ENCODE data around the gene IL27RA.

Gene IL27RA

DNA sequence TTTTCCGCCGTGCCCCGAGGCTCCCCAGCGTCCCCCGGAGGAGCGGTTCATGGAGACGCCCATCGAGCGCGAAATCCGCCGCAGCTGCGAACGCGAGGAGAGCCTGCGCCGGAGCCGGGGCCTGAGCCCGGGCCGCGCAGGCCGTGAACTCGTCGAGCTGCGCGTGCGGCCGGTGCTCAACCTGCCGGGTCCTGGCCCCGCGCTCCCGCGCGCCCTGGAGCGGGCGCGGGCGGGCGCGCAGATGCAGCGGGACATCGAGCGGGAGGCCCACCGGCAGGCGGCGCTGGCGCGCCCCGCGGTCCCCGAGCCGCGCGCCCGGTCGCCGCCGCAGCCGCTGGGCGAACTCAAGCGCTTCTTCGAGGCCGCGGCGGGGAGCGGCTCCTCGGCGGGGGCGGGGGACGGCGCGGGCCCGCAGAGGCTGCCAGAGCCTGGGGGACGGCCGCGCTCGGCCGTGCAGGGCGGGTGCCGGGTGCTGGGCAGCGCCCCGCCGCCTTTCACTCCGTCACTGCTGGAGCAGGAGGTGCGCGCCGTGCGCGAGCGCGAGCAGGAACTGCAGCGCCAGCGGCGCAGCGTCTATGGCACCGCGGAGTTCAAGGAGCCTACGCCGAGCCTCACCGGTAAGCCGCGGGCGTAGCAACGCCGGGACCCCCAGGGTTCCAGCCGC is 41.8 kb downstream of the IL27RA start:
- H3K27ac ChIP-seq (ENCODE audit: low read length), result 0 out of 2 replicates have a peak overlapping the region, but pooled peaks have one; percentile 12
- H3K4me3 ChIP-seq (ENCODE audit: low read length), result peak overlapping the region; percentile 81
- H3K4me1 ChIP-seq (ENCODE audit: low read length), result peaks cover 17% of the 10 kb centered on the region
- H4K20me1 ChIP-seq (ENCODE audit: insufficient read depth, low read length), result no peaks in the 10 kb centered on the region
- H2AFZ ChIP-seq (ENCODE audit: low read depth, low read length), result peak overlapping the region; percentile 89
- peak overlapping the region; percentile 91 for H3K4me2 ChIP-seq (ENCODE audit: low read length)
- no peaks in the 10 kb centered on the region for H3K36me3 ChIP-seq (replicated peaks; ENCODE audit: low read depth, low read length)
- H3K9me3 ChIP-seq (ENCODE audit: insufficient read depth, low read length), result no peaks in the 10 kb centered on the region
- TF ChIP-seq, protein P1, sequence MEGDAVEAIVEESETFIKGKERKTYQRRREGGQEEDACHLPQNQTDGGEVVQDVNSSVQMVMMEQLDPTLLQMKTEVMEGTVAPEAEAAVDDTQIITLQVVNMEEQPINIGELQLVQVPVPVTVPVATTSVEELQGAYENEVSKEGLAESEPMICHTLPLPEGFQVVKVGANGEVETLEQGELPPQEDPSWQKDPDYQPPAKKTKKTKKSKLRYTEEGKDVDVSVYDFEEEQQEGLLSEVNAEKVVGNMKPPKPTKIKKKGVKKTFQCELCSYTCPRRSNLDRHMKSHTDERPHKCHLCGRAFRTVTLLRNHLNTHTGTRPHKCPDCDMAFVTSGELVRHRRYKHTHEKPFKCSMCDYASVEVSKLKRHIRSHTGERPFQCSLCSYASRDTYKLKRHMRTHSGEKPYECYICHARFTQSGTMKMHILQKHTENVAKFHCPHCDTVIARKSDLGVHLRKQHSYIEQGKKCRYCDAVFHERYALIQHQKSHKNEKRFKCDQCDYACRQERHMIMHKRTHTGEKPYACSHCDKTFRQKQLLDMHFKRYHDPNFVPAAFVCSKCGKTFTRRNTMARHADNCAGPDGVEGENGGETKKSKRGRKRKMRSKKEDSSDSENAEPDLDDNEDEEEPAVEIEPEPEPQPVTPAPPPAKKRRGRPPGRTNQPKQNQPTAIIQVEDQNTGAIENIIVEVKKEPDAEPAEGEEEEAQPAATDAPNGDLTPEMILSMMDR (IDR thresholded peaks at IDR 0.05; ENCODE audit: low read depth, low read length), result peak; percentile 20; the same call in 1 of the 2 replicates
- no peak for TF ChIP-seq EZH2phosphoT487 (IDR thresholded peaks at IDR 0.05; ENCODE audit: low read depth)
- H3K9ac ChIP-seq (ENCODE audit: low read length), result peak overlapping the region; percentile 60
- no peaks in the 10 kb centered on the region for H3K79me2 ChIP-seq (ENCODE audit: low read length)
- H3K27me3 ChIP-seq (ENCODE audit: low read depth, low read length), result no peaks in the 10 kb centered on the region

DNA sequence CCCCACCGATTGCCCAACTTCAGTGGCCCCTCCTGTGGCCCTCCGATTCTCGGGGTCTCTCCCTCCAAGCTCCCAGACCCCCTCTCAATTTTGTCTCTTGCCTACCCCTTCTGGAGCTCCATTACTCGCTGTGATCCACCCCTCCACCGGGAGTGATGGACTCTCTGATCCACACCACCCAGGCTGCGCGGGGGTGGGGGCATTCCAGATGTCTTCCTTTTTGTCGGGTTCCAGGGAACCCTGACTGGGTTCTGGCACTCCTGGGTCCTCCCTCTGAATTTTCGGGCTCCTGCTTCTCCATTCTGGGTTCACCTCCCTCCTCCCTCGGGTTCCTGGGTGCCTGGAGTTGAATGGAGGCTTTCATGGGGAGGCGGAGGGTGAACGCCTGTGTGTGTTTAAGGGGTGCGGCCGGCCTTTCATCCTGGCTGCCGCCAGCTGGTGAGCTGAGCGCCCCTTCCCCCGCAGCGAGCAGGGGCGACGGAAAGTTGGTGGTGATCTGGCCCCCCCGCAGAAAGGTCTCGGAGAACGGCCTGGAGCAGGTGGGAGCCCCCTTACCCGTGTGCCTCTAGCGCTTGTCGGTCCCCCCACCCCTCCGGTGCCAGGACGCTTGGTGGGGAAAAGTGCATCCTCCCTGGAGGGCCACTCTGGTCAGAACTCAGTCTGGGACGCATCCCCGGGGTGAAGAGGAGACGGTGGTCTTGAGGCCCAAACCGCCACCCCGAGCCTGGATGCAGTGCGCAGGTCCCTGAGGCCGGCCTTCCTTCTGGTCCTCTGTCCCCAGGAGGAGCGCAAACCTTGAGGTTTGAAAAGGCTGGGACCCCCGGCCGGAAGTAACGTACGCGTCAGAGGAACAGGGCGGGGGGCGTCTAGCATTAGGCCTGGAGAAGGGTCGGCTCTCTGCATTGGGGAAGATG is 42.6 kb downstream of the IL27RA start:
- TF ChIP-seq EZH2phosphoT487 (IDR thresholded peaks at IDR 0.05; ENCODE audit: low read depth), result no peak
- TF ChIP-seq, protein P1 (IDR thresholded peaks at IDR 0.05; ENCODE audit: low read depth, low read length), result peak; percentile 3; the same call in 1 of the 2 replicates
- H3K27ac ChIP-seq (ENCODE audit: low read length), result no peak overlapping the region

DNA sequence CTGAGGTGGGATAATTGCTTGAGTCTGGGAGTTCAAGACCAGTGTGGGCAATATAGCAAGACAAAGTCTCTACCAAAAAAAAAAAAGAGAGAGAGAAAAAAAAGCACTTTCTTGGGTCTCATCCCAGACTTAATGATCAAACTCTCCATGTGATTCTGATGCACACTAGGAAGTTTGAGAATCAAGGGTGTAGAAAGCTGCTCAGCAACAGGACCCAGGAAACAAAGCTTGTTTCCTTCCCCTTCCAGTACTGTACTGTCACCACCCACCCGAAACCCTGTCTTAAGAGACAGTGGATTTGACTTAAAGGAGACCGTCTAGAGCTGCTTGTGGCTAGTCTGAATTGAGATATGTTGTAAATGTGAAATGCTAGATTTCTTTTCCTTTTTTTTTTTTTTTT is 46.8 kb downstream of the IL27RA start:
- H3K27me3 ChIP-seq (ENCODE audit: low read depth, low read length), result no peaks in the 10 kb centered on the region
- H3K4me3 ChIP-seq (ENCODE audit: low read length), result no peak overlapping the region
- H3K79me2 ChIP-seq (ENCODE audit: low read length), result no peaks in the 10 kb centered on the region
- no peaks in the 10 kb centered on the region for H3K36me3 ChIP-seq (replicated peaks; ENCODE audit: low read depth, low read length)
- H3K27ac ChIP-seq (ENCODE audit: low read length), result no peak overlapping the region
- H3K4me1 ChIP-seq (ENCODE audit: low read length), result peaks cover 26% of the 10 kb centered on the region
- H2AFZ ChIP-seq (ENCODE audit: low read depth, low read length), result no peak overlapping the region
- H3K9ac ChIP-seq (ENCODE audit: low read length), result no peak overlapping the region
- no peak overlapping the region for H3K4me2 ChIP-seq (ENCODE audit: low read length)
- H3K9me3 ChIP-seq (ENCODE audit: insufficient read depth, low read length), result no peaks in the 10 kb centered on the region
- H4K20me1 ChIP-seq (ENCODE audit: insufficient read depth, low read length), result no peaks in the 10 kb centered on the region
- TF ChIP-seq, protein P1 (IDR thresholded peaks at IDR 0.05; ENCODE audit: low read depth, low read length), result no peak

More for the DNA sequence above, 42.6 kb downstream of the IL27RA start:
- Histone ChIP-seq H3K79me2 (ENCODE audit: low read length) (no peaks in the 10 kb centered on the region), H3K36me3 (replicated peaks; ENCODE audit: low read depth, low read length) (no peaks in the 10 kb centered on the region), H4K20me1 (ENCODE audit: insufficient read depth, low read length) (no peaks in the 10 kb centered on the region), H3K9ac (ENCODE audit: low read length) (peak overlapping the region; percentile 60), H2AFZ (ENCODE audit: low read depth, low read length) (peak overlapping the region; percentile 33), H3K9me3 (ENCODE audit: insufficient read depth, low read length) (no peaks in the 10 kb centered on the region), H3K4me1 (ENCODE audit: low read length) (peaks cover 17% of the 10 kb centered on the region), H3K4me3 (ENCODE audit: low read length) (peak overlapping the region; percentile 81), H3K27me3 (ENCODE audit: low read depth, low read length) (no peaks in the 10 kb centered on the region), H3K4me2 (ENCODE audit: low read length) (peak overlapping the region; percentile 91)

All from OCI-LY3 (cell line).